Activated CD4-positive, alpha-beta T cell treated with anti-CD3 and anti-CD28 coated beads, Interleukin-2, amount 10 ng/mL, durations not matched to agents 7 days and 5 days (primary cell): Measurements from ENCODE around the gene UBE2I. TPM values are rescaled to one million over a fixed set of nuclear protein-coding genes. Genes with fewer than 3 reads are reported as not detected.

ENCODE experiments used
- CTCF ChIA-PET: fragments of 350-600 bp; sonication (Branson Sonifier 250); formaldehyde crosslinking; loops from one replicate; lab custom pipeline; 2021; ENCODE audit warnings: antibody characterized with exemption; lab: Charles Lee
- POLR2A ChIA-PET: fragments of 350-600 bp; sonication (Branson Sonifier 250); formaldehyde crosslinking; loops from one replicate; lab custom pipeline; 2021; ENCODE audit warnings: antibody characterized with exemption; lab: Charles Lee
- DNase-seq: peaks from one replicate; pipeline ENCODE4 v3.0.0-alpha.2; 2020
- H3K27ac Mint-ChIP-seq: one replicate; pipeline ENCODE4 v1.8.0; 2021; ENCODE audit warnings: mild to moderate bottlenecking, moderate library complexity, mixed read lengths
- H3K27me3 Mint-ChIP-seq: one replicate; pipeline ENCODE4 v1.8.0; 2021; ENCODE audit warnings: mixed read lengths
- H3K36me3 Mint-ChIP-seq: one replicate; pipeline ENCODE4 v1.8.0; 2021; ENCODE audit warnings: low read depth, mixed read lengths
- H3K4me1 Mint-ChIP-seq: one replicate; pipeline ENCODE4 v1.8.0; 2021; ENCODE audit warnings: mixed read lengths
- H3K4me3 Mint-ChIP-seq: one replicate; pipeline ENCODE4 v1.8.0; 2021; ENCODE audit warnings: mild to moderate bottlenecking, moderate library complexity, mixed read lengths
- H3K9me3 Mint-ChIP-seq: one replicate; pipeline ENCODE4 v1.8.0; 2021; ENCODE audit warnings: mixed read lengths
- total RNA-seq, 2 experiments: library from RNA; stranded (reverse); gene quantifications; one replicate each; pipeline ENCODE4 v1.2.3, GENCODE V29; 2021

The UBE2I gene
- total RNA-seq, 2 experiments from 2014 or later: 204 to 222 TPM

GRCh38 chr16:1341495-1342420, 32.3 kb downstream of the UBE2I start:
- no peak for DNase-seq
- Mint-ChIP-seq H3K27me3 (no peaks in the 10 kb centered on the region), H3K4me3 (peak overlapping the region; percentile 67), H3K4me1 (peaks cover 17% of the 10 kb centered on the region), H3K9me3 (no peaks in the 10 kb centered on the region), H3K27ac (peak overlapping the region; percentile 74), H3K36me3 (no peaks in the 10 kb centered on the region)
- ChIA-PET CTCF (interaction anchor here (0.9 to 1.1 kb wide), 2 partner anchors 22 to 27 kb away, joined by 3 to 5 read pairs; no protein-coding TSS in a partner anchor), POLR2A (no interaction called here)

- POLR2A ChIA-PET: no interaction called here
- Mint-ChIP-seq H3K4me1 (peaks cover 17% of the 10 kb centered on the region), H3K27me3 (no peaks in the 10 kb centered on the region), H3K9me3 (no peaks in the 10 kb centered on the region), H3K27ac (peak overlapping the region; percentile 74), H3K4me3 (peak overlapping the region; percentile 67), H3K36me3 (no peaks in the 10 kb centered on the region)
- CTCF ChIA-PET: interaction anchor here (0.5 to 1.3 kb wide), 4 partner anchors 13 to 25 kb away, joined by 3 to 4 read pairs (median 3); no protein-coding TSS in a partner anchor
- peak; percentile 98 for DNase-seq
Measured at GRCh38 chr16:1342526-1343427, 33.3 kb downstream of the UBE2I start.

- ChIA-PET POLR2A (interaction anchor here (0.5 kb wide), 1 partner anchor 11 kb away, joined by 3 read pairs; no protein-coding TSS in a partner anchor), CTCF (interaction anchor here (0.5 to 1.3 kb wide), 4 partner anchors 20 to 25 kb away, joined by 3 to 4 read pairs (median 4); no protein-coding TSS in a partner anchor)
- Mint-ChIP-seq H3K36me3 (no peaks in the 10 kb centered on the region), H3K9me3 (no peaks in the 10 kb centered on the region), H3K4me3 (peak overlapping the region; percentile 67), H3K27me3 (no peaks in the 10 kb centered on the region), H3K27ac (peak overlapping the region; percentile 36), H3K4me1 (peaks cover 17% of the 10 kb centered on the region)
- no peak for DNase-seq
Measured at GRCh38 chr16:1343428-1344242, 34.2 kb downstream of the UBE2I start.

- ChIA-PET POLR2A (no interaction called here), CTCF (interaction anchor here (0.9 to 1.3 kb wide), 3 partner anchors 12 to 25 kb away, joined by 3 to 4 read pairs (median 4); no protein-coding TSS in a partner anchor)
- Mint-ChIP-seq H3K36me3 (no peaks in the 10 kb centered on the region), H3K27ac (no peak overlapping the region), H3K4me3 (no peak overlapping the region), H3K4me1 (peaks cover 17% of the 10 kb centered on the region), H3K9me3 (no peaks in the 10 kb centered on the region), H3K27me3 (no peaks in the 10 kb centered on the region)
- no peak for DNase-seq
Measured at GRCh38 chr16:1344499-1344898, 35.1 kb downstream of the UBE2I start.

GRCh38 chr16:1345087-1345486, 35.7 kb downstream of the UBE2I start:
- no peaks in the 10 kb centered on the region for H3K27me3 Mint-ChIP-seq
- ChIA-PET CTCF (interaction anchor here (1.0 kb wide), 1 partner anchor 11 kb away, joined by 3 read pairs; no protein-coding TSS in a partner anchor), POLR2A (no interaction called here)
- no peak overlapping the region for H3K27ac Mint-ChIP-seq
- no peaks in the 10 kb centered on the region for H3K36me3 Mint-ChIP-seq
- peaks cover 19% of the 10 kb centered on the region for H3K4me1 Mint-ChIP-seq
- H3K9me3 Mint-ChIP-seq: no peaks in the 10 kb centered on the region
- no peak for DNase-seq
- H3K4me3 Mint-ChIP-seq: no peak overlapping the region

- Mint-ChIP-seq H3K4me1 (peaks cover 24% of the 10 kb centered on the region), H3K27me3 (no peaks in the 10 kb centered on the region), H3K4me3 (no peak overlapping the region), H3K36me3 (no peaks in the 10 kb centered on the region), H3K9me3 (no peaks in the 10 kb centered on the region), H3K27ac (no peak overlapping the region)
- ChIA-PET CTCF (no interaction called here), POLR2A (no interaction called here)
- DNase-seq: no peak
Measured at GRCh38 chr16:1345651-1346421, 36.4 kb downstream of the UBE2I start.

- CTCF ChIA-PET: interaction anchor here (0.6 to 2.0 kb wide), 2 partner anchors 17 to 360 kb away, joined by 3 to 5 read pairs; partner anchors contain the start of gene MAPK8IP3
- H3K9me3 Mint-ChIP-seq: no peaks in the 10 kb centered on the region
- H3K27ac Mint-ChIP-seq: no peak overlapping the region
- peaks cover 26% of the 10 kb centered on the region for H3K4me1 Mint-ChIP-seq
- no peak overlapping the region for H3K4me3 Mint-ChIP-seq
- H3K27me3 Mint-ChIP-seq: no peaks in the 10 kb centered on the region
- no peaks in the 10 kb centered on the region for H3K36me3 Mint-ChIP-seq
- DNase-seq: no peak
- POLR2A ChIA-PET: no interaction called here
Measured at GRCh38 chr16:1346422-1347285, 37.2 kb downstream of the UBE2I start.

- ChIA-PET POLR2A (no interaction called here), CTCF (interaction anchor here (0.6 to 2.0 kb wide), 2 partner anchors 16 to 359 kb away, joined by 3 to 5 read pairs; partner anchors contain the start of gene MAPK8IP3)
- Mint-ChIP-seq H3K36me3 (no peaks in the 10 kb centered on the region), H3K27me3 (no peaks in the 10 kb centered on the region), H3K4me1 (peaks cover 25% of the 10 kb centered on the region), H3K4me3 (no peak overlapping the region), H3K27ac (no peak overlapping the region), H3K9me3 (no peaks in the 10 kb centered on the region)
- DNase-seq: no peak
Measured at GRCh38 chr16:1347286-1347855, 37.9 kb downstream of the UBE2I start.

GRCh38 chr16:1347962-1348361, 38.5 kb downstream of the UBE2I start:
- peaks cover 24% of the 10 kb centered on the region for H3K4me1 Mint-ChIP-seq
- H3K36me3 Mint-ChIP-seq: no peaks in the 10 kb centered on the region
- no peak overlapping the region for H3K27ac Mint-ChIP-seq
- no peaks in the 10 kb centered on the region for H3K27me3 Mint-ChIP-seq
- POLR2A ChIA-PET: no interaction called here
- H3K9me3 Mint-ChIP-seq: no peaks in the 10 kb centered on the region
- DNase-seq: no peak
- H3K4me3 Mint-ChIP-seq: no peak overlapping the region
- CTCF ChIA-PET: interaction anchor here (1.0 to 2.0 kb wide), 2 partner anchors 15 to 101 kb away, joined by 3 to 5 read pairs; no protein-coding TSS in a partner anchor

- ChIA-PET CTCF (interaction anchor here (1.0 to 2.0 kb wide), 2 partner anchors 15 to 102 kb away, joined by 3 to 5 read pairs; no protein-coding TSS in a partner anchor), POLR2A (no interaction called here)
- Mint-ChIP-seq H3K27me3 (no peaks in the 10 kb centered on the region), H3K36me3 (no peaks in the 10 kb centered on the region), H3K4me3 (no peak overlapping the region), H3K4me1 (peaks cover 24% of the 10 kb centered on the region), H3K9me3 (no peaks in the 10 kb centered on the region), H3K27ac (no peak overlapping the region)
- DNase-seq: no peak
Measured at GRCh38 chr16:1348441-1348840, 39.0 kb downstream of the UBE2I start.
